HK-2 (cell line): ENCODE results near the gene CAMK2B.
"Not testable (repeated sequence)": the region's sequence is repeated elsewhere in the genome, so short reads cannot be mapped to it uniquely, and the experiment has no call there.

Source experiments
- DNase-seq: peaks from one replicate; pipeline ENCODE4 v3.0.0-alpha.2; 2018; ENCODE audit not compliant: unreplicated experiment

CAMK2B gene

GRCh38 chr7:44193011-44193802, 132.2 kb downstream of the CAMK2B start:
- DNase-seq: no peak

- no peak for DNase-seq
These were observed 134.2 kb downstream of the CAMK2B start for GRCh38 chr7:44191171-44191570.

GRCh38 chr7:44189993-44190872, 135.2 kb downstream of the CAMK2B start:
- DNase-seq: no peak

GRCh38 chr7:44189286-44189992, 136.0 kb downstream of the CAMK2B start, which contains the start of gene GCK:
Gene GCK (minus strand): TSS chr7:44189439. CDS start chr7:44188953, 486 bp downstream.
- DNase-seq: no peak

- no peak for DNase-seq
These were observed 136.7 kb downstream of the CAMK2B start for GRCh38 chr7:44188480-44189225.

GRCh38 chr7:44187636-44188416, 137.6 kb downstream of the CAMK2B start:
- no peak for DNase-seq

GRCh38 chr7:44186736-44187135, 138.7 kb downstream of the CAMK2B start:
- no peak for DNase-seq

- DNase-seq: no peak
These were observed 139.7 kb downstream of the CAMK2B start for GRCh38 chr7:44185729-44186128.

GRCh38 chr7:44184873-44185446, 140.4 kb downstream of the CAMK2B start:
- no peak for DNase-seq

GRCh38 chr7:44184206-44184872, 141.1 kb downstream of the CAMK2B start:
- DNase-seq: peak; percentile 71

- DNase-seq: no peak
These were observed 142.0 kb downstream of the CAMK2B start for GRCh38 chr7:44183386-44183785.

GRCh38 chr7:44182827-44183226, 142.6 kb downstream of the CAMK2B start:
- DNase-seq: no peak

GRCh38 chr7:44180631-44181030, 144.8 kb downstream of the CAMK2B start:
- no peak for DNase-seq

- no peak for DNase-seq
These were observed 147.7 kb downstream of the CAMK2B start for GRCh38 chr7:44177570-44178131.

- no peak for DNase-seq
These were observed 148.9 kb downstream of the CAMK2B start for GRCh38 chr7:44176486-44176885.

GRCh38 chr7:44175730-44176129, 149.7 kb downstream of the CAMK2B start:
- DNase-seq: no peak

GRCh38 chr7:44174694-44174948, 150.8 kb downstream of the CAMK2B start:
- not testable (repeated sequence) for DNase-seq

GRCh38 chr7:44173911-44174693, 151.3 kb downstream of the CAMK2B start:
- DNase-seq: no peak
